Left forelimb (tissue), 1 donor: Measurements from ENCODE around the gene FAM241B.

Experiments used
- DNase-seq: peaks from one replicate; pipeline ENCODE4 v3.0.0-alpha.2; 2018; ENCODE audit warnings: low spot score

The FAM241B gene

GRCh38 chr10:69634759-69635425 is 4.8 kb downstream of the FAM241B start:
- peak; percentile 55 for DNase-seq

GRCh38 chr10:69635428-69636272 is 5.6 kb downstream of the FAM241B start:
- DNase-seq, result peak; percentile 41

- no peak for DNase-seq
Observed at GRCh38 chr10:69636273-69636575, 6.2 kb downstream of the FAM241B start.

- DNase-seq, result peak; percentile 51
Observed at GRCh38 chr10:69636626-69637605, 6.9 kb downstream of the FAM241B start.

- peak; percentile 46 for DNase-seq
Observed at GRCh38 chr10:69638642-69639041, 8.6 kb downstream of the FAM241B start.

- peak; percentile 63 for DNase-seq
Observed at GRCh38 chr10:69639291-69640195, 9.5 kb downstream of the FAM241B start.

- no peak for DNase-seq
Observed at GRCh38 chr10:69640196-69640980, 10.3 kb downstream of the FAM241B start.

- no peak for DNase-seq
Observed at GRCh38 chr10:69641261-69641980, 11.4 kb downstream of the FAM241B start.

GRCh38 chr10:69642747-69643146 is 12.7 kb downstream of the FAM241B start:
- no peak for DNase-seq

- DNase-seq, result no peak
Observed at GRCh38 chr10:69643779-69644657, 14.0 kb downstream of the FAM241B start.

GRCh38 chr10:69644658-69645295 is 14.7 kb downstream of the FAM241B start:
- DNase-seq, result no peak

GRCh38 chr10:69645296-69646184 is 15.5 kb downstream of the FAM241B start:
- DNase-seq, result no peak

GRCh38 chr10:69646185-69647060 is 16.4 kb downstream of the FAM241B start:
- no peak for DNase-seq

- no peak for DNase-seq
Observed at GRCh38 chr10:69647126-69647525, 17.1 kb downstream of the FAM241B start.

- no peak for DNase-seq
Observed at GRCh38 chr10:69647819-69648218, 17.8 kb downstream of the FAM241B start.

- no peak for DNase-seq
Observed at GRCh38 chr10:69648461-69648860, 18.4 kb downstream of the FAM241B start.
